Endothelial cell of umbilical vein (primary cell): ENCODE results near the gene PLCH1. TPM values are rescaled to one million over a fixed set of nuclear protein-coding genes. Genes with fewer than 3 reads are reported as not detected.

ENCODE experiments used
- BruUV-seq: library from RNA; stranded (reverse); fragments of 400-500 nt; replicated peaks from 2 replicates; lab custom pipeline; 2021; lab: Mats Ljungman, UMichigan
- CTCF ChIA-PET: fragments of 300-600, 350-600 bp; sonication (Branson Sonifier 250); formaldehyde crosslinking; loops from one replicate; lab custom pipeline; 2021; ENCODE audit warnings: antibody characterized with exemption, inconsistent platforms; lab: Charles Lee
- POLR2A ChIA-PET: fragments of 300-600, 350-600 bp; sonication (Branson Sonifier 250); formaldehyde crosslinking; loops from one replicate; lab custom pipeline; 2021; ENCODE audit warnings: antibody characterized with exemption, inconsistent platforms; lab: Charles Lee
- DNase-seq: peaks from one replicate; pipeline ENCODE4 v3.0.0-alpha.2; 2011; ENCODE audit warnings: low read depth, low spot score
- FAIRE-seq: peaks from 2 replicates; lab custom pipeline; 2011; peaks lifted over from hg19 to GRCh38; lab: Jason Lieb, UNC
- H2AFZ ChIP-seq: 2 replicates; pipeline ENCODE4 v1.6.0; 2012; ENCODE audit warnings: low read depth, low read length, control low read depth, inconsistent platforms
- H3K27ac ChIP-seq: 2 replicates; pipeline ENCODE4 v1.5.1; 2011; ENCODE audit warnings: low read depth, mild to moderate bottlenecking, control low read depth, low read length, moderate library complexity; ENCODE audit not compliant: insufficient read depth
- H3K27me3 ChIP-seq, 2 experiments: 2 replicates each; pipeline versions ENCODE4 v1.6.0 to v1.6.1; 2011; ENCODE audit warnings: low read length in 2 of 2, mixed read lengths in 1 of 2; ENCODE audit not compliant: control insufficient read depth in 2 of 2, insufficient read depth in 2 of 2
- H3K36me3 ChIP-seq, 2 experiments: 2 replicates in 1 of 2; 3 replicates in 1 of 2; pipeline ENCODE4 v1.5.1; 2011; ENCODE audit warnings: low read length in 2 of 2, mild to moderate bottlenecking in 1 of 2, moderate library complexity in 1 of 2; ENCODE audit not compliant: control insufficient read depth in 2 of 2, insufficient read depth in 2 of 2; ENCODE audit errors: extremely low read depth in 1 of 2
- H3K4me1 ChIP-seq: 3 replicates; pipeline ENCODE4 v1.5.1; 2011; ENCODE audit warnings: mild to moderate bottlenecking, low read length; ENCODE audit not compliant: control insufficient read depth, insufficient read depth; ENCODE audit errors: extremely low read depth
- H3K4me2 ChIP-seq: 2 replicates; pipeline ENCODE4 v1.6.1; 2011; ENCODE audit warnings: low read length, control low read depth, mixed read lengths; ENCODE audit not compliant: insufficient read depth
- H3K4me3 ChIP-seq, 3 experiments: fragments of 200-600 bp in 1 of 3; sonication (generic), shearing (Covaris generic) in 1 of 3; replicated peaks in 1 of 3; 2 replicates each; pipeline ENCODE4 v1.5.1; 2011 to 2016; ENCODE audit warnings: control low read depth in 3 of 3, low read length in 3 of 3, mild to moderate bottlenecking in 2 of 3, inconsistent platforms in 1 of 3, low read depth in 1 of 3, moderate library complexity in 1 of 3; ENCODE audit not compliant: insufficient read depth in 1 of 3
- H3K79me2 ChIP-seq: 2 replicates; pipeline ENCODE4 v1.6.0; 2012; ENCODE audit warnings: low read length, inconsistent platforms; ENCODE audit not compliant: control insufficient read depth, insufficient read depth
- H3K9ac ChIP-seq: replicated peaks from 2 replicates; pipeline ENCODE3; 2011; ENCODE audit warnings: low read length, control low read depth; ENCODE audit not compliant: insufficient read depth; ENCODE audit errors: extremely low read depth
- H3K9me1 ChIP-seq: replicated peaks from 3 replicates; pipeline ENCODE4 v1.6.0; 2011; ENCODE audit warnings: mild to moderate bottlenecking, low read length; ENCODE audit not compliant: control insufficient read depth, insufficient read depth; ENCODE audit errors: extremely low read depth
- H3K9me3 ChIP-seq: replicated peaks from 2 replicates; pipeline ENCODE4 v1.5.1; 2012; ENCODE audit warnings: low read length, inconsistent platforms; ENCODE audit not compliant: control insufficient read depth, insufficient read depth
- H4K20me1 ChIP-seq: replicated peaks from 2 replicates; pipeline ENCODE3; 2011; ENCODE audit warnings: mild to moderate bottlenecking, low read length; ENCODE audit not compliant: control insufficient read depth, insufficient read depth; ENCODE audit errors: extremely low read depth
- EZH2 ChIP-seq: IDR thresholded peaks from 2 replicates; pipeline ENCODE4 v1.6.1; 2012; ENCODE audit warnings: borderline replicate concordance, low read depth, mild to moderate bottlenecking, moderate library complexity, low read length, inconsistent platforms; ENCODE audit not compliant: severe bottlenecking
- FOS ChIP-seq: IDR thresholded peaks from 2 replicates; pipeline ENCODE4 v1.6.1; 2011; ENCODE audit warnings: mild to moderate bottlenecking, low read length, moderate library complexity, borderline replicate concordance; ENCODE audit not compliant: insufficient read depth
- GATA2 ChIP-seq: IDR thresholded peaks from 2 replicates; pipeline ENCODE4 v1.7.0; 2011; ENCODE audit warnings: low read depth, mild to moderate bottlenecking, moderate library complexity, mixed read lengths, low read length; ENCODE audit not compliant: insufficient read length, insufficient read depth
- JUN ChIP-seq: IDR thresholded peaks from 2 replicates; pipeline ENCODE4 v1.6.1; 2011; ENCODE audit warnings: borderline replicate concordance, low read depth; ENCODE audit not compliant: insufficient read length, insufficient read depth
- MAX ChIP-seq: IDR thresholded peaks from 2 replicates; pipeline ENCODE4 v1.6.1; 2011; ENCODE audit not compliant: insufficient read depth, insufficient read length
- MYC ChIP-seq: IDR thresholded peaks from one replicate; pipeline ENCODE4 v1.6.1; 2011; ENCODE audit warnings: mild to moderate bottlenecking, low read depth, low read length
- POLR2A ChIP-seq: IDR thresholded peaks from 2 replicates; pipeline ENCODE4 v1.6.1; 2012; ENCODE audit warnings: low read depth, mild to moderate bottlenecking, control low read depth, low read length
- POLR2AphosphoS5 ChIP-seq: IDR thresholded peaks from 2 replicates; pipeline ENCODE4 v1.6.1; 2012; ENCODE audit warnings: low read depth, mild to moderate bottlenecking, control low read depth, low read length, moderate library complexity; ENCODE audit not compliant: insufficient read depth
- dilution Hi-C: fragments of 300-500 bp; cut with MboI; formaldehyde crosslinking; loops from one replicate; pipeline ENCODE4 v1.15.0; 2019; ENCODE audit warnings: low sequenced_read_pairs; ENCODE audit not compliant: extremely low pct_ligation_motif_present
- intact Hi-C: fragments of 100-400 bp; cut with micrococcal nuclease; formaldehyde crosslinking; loops from one replicate; pipeline ENCODE4 v1.10.0; 2022
- polyA plus RNA-seq, 4 experiments: library from polyadenylated mRNA; depleted of rRNA in 3 of 4; stranded (reverse) in 3 of 4; unstranded in 1 of 4; fragments of >200 nt; gene quantifications; 2 replicates each; pipeline versions ENCODE4 v1.2.1 to v1.2.3, GENCODE V29; 2011 to 2012; ENCODE audit warnings: missing spikeins in 1 of 4
- total RNA-seq: library from RNA; stranded (reverse); gene quantifications from 2 replicates; pipeline ENCODE4 v1.2.3, GENCODE V29; 2021
- TF ChIP-seq, protein P1 (sequence below), 2 donors: IDR thresholded peaks; 1 replicate in 1 of 2; 2 replicates in 1 of 2; pipeline ENCODE4 v1.5.1; 2011; ENCODE audit warnings: low read length in 2 of 2, mild to moderate bottlenecking in 2 of 2, moderate library complexity in 2 of 2, control low read depth in 1 of 2, inconsistent platforms in 1 of 2, low read depth in 1 of 2; ENCODE audit not compliant: insufficient read depth in 1 of 2; ENCODE audit errors: extremely low read depth in 1 of 2

PLCH1 gene
- total and polyA plus RNA-seq, 2 donors (not counting 3 experiments of a cell fraction or from before 2014, with no cell fraction given) = 0.03 TPM; not detected in 1

DNA sequence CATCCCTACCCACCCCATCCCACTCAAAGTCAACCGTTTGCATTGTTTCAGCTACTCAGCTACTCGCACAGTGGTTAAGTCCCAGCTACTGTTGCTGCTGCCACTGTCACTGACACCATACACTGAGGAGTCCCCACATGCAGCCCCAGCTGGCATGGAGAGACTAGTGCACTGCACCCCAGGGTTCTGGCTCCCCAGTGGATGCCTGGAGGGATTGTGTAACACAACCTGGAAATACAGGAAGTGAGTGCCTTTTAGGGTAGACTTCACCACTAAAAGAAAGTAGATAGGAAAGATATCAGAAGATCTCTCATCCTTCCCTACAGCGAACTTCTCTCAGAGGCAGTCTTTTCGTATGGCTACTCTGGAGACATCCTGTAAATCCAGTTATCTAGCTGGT lies 282.2 kb downstream of the PLCH1 start:
- Histone ChIP-seq H3K79me2 (no peaks in the 10 kb centered on the region), H3K4me3 (no peak overlapping the region), H3K27ac (no peak overlapping the region), H3K9me1 (no peaks in the 10 kb centered on the region), H3K27me3 (no peaks in the 10 kb centered on the region), H3K4me2 (no peak overlapping the region), H3K9me3 (no peaks in the 10 kb centered on the region), H3K36me3 (no peaks in the 10 kb centered on the region), H4K20me1 (no peaks in the 10 kb centered on the region), H2AFZ (no peak overlapping the region), H3K9ac (no peak overlapping the region), H3K4me1 (no peaks in the 10 kb centered on the region)
- dilution Hi-C loops (no loop called here), intact Hi-C loops (no loop called here)
- TF ChIP-seq MYC = no peak
- no peak for TF ChIP-seq POLR2A
- TF ChIP-seq POLR2AphosphoS5 = no peak
- TF ChIP-seq FOS = no peak
- TF ChIP-seq GATA2 = no peak
- TF ChIP-seq, protein P1, sequence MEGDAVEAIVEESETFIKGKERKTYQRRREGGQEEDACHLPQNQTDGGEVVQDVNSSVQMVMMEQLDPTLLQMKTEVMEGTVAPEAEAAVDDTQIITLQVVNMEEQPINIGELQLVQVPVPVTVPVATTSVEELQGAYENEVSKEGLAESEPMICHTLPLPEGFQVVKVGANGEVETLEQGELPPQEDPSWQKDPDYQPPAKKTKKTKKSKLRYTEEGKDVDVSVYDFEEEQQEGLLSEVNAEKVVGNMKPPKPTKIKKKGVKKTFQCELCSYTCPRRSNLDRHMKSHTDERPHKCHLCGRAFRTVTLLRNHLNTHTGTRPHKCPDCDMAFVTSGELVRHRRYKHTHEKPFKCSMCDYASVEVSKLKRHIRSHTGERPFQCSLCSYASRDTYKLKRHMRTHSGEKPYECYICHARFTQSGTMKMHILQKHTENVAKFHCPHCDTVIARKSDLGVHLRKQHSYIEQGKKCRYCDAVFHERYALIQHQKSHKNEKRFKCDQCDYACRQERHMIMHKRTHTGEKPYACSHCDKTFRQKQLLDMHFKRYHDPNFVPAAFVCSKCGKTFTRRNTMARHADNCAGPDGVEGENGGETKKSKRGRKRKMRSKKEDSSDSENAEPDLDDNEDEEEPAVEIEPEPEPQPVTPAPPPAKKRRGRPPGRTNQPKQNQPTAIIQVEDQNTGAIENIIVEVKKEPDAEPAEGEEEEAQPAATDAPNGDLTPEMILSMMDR (IDR thresholded peaks at IDR 0.05; ENCODE audit: extremely low read depth in 1 of 2, insufficient read depth in 1 of 2, low read depth in 1 of 2, low read length in 2 of 2) = no peak
- TF ChIP-seq JUN = no peak
- TF ChIP-seq MAX = no peak
- no peak for TF ChIP-seq EZH2
- BruUV-seq = no TSS peak
- DNase-seq (no peak), FAIRE-seq (no peak)
- CTCF ChIA-PET = no interaction called here
- POLR2A ChIA-PET = no interaction called here
